Ovary (tissue), 3 donors: ENCODE results near the gene GBX1.

ENCODE experiments used
- CTCF ChIP-seq, 3 donors: fragments of 450-650 bp in 2 of 3; fragments of 200-600 bp in 1 of 3; IDR thresholded peaks; one replicate each; pipeline versions ENCODE4 v1.5.1 to v1.8.0; 2016 to 2022; ENCODE audit warnings: antibody characterized with exemption in 3 of 3, mild to moderate bottlenecking in 1 of 3
- EP300 ChIP-seq: sonication (generic); formaldehyde crosslinking; IDR thresholded peaks from one replicate; pipeline ENCODE4 v1.6.1; 2017; ENCODE audit warnings: antibody characterized with exemption
- donor health status: DM: no; HTN: no; CAD: no.

- TF ChIP-seq CTCF (IDR thresholded peaks at IDR 0.05) (no peak), EP300 (no peak)
Measured at GRCh38 chr7:151141311-151141854, 26.1 kb downstream of the GBX1 start.
